Stimulated activated CD4-positive, alpha-beta T cell treated with anti-CD3 and anti-CD28 coated beads, Interleukin-1b, Interleukin-23, amount 100 ng/mL, for 48 hours (primary cell): Measurements from ENCODE around the gene TOB2.
"Not testable (repeated sequence)": the region's sequence is repeated elsewhere in the genome, so short reads cannot be mapped to it uniquely, and the experiment has no call there.

Experiments
- DNase-seq: peaks from one replicate; pipeline ENCODE4 v3.0.0-alpha.2; 2020

The TOB2 gene

GRCh38 chr22:41461901-41462300, 15.3 kb upstream of the TOB2 start:
- no peak for DNase-seq

GRCh38 chr22:41460071-41460470, 13.5 kb upstream of the TOB2 start:
- DNase-seq, result not testable (repeated sequence)

- no peak for DNase-seq
Measured at GRCh38 chr22:41459431-41459830, 12.8 kb upstream of the TOB2 start.

GRCh38 chr22:41458161-41458728, 11.6 kb upstream of the TOB2 start:
- DNase-seq, result no peak

GRCh38 chr22:41448189-41448808, 1.7 kb upstream of the TOB2 start:
- DNase-seq, result peak; percentile 93

- DNase-seq, result peak; percentile 61
Measured at GRCh38 chr22:41447435-41448188, 1.0 kb upstream of the TOB2 start.

- DNase-seq, result peak; percentile 13
Measured at GRCh38 chr22:41446057-41446501, 522 bp downstream of the TOB2 start.

GRCh38 chr22:41445129-41446056, 1.2 kb downstream of the TOB2 start:
- peak; percentile 24 for DNase-seq

GRCh38 chr22:41444360-41445128, 2.1 kb downstream of the TOB2 start:
- DNase-seq, result peak; percentile 92

GRCh38 chr22:41442240-41442792, 4.3 kb downstream of the TOB2 start:
- DNase-seq, result no peak

- not testable (repeated sequence) for DNase-seq
Measured at GRCh38 chr22:41440511-41440910, 6.1 kb downstream of the TOB2 start.

- no peak for DNase-seq
Measured at GRCh38 chr22:41437198-41437597, 9.4 kb downstream of the TOB2 start.

GRCh38 chr22:41436322-41437113, 10.1 kb downstream of the TOB2 start:
- DNase-seq, result no peak

GRCh38 chr22:41435560-41435959, 11.0 kb downstream of the TOB2 start:
- no peak for DNase-seq

- DNase-seq, result not testable (repeated sequence)
Measured at GRCh38 chr22:41434361-41435003, 12.1 kb downstream of the TOB2 start.

- not testable (repeated sequence) for DNase-seq
Measured at GRCh38 chr22:41433480-41433879, 13.1 kb downstream of the TOB2 start.

GRCh38 chr22:41431656-41432055, 14.9 kb downstream of the TOB2 start:
- DNase-seq, result no peak

- no peak for DNase-seq
Measured at GRCh38 chr22:41429951-41430332, 16.7 kb downstream of the TOB2 start.

GRCh38 chr22:41429232-41429950, 17.2 kb downstream of the TOB2 start:
- DNase-seq, result no peak
